A673 (cell line): Measurements from ENCODE around the gene EXOG. TPM values are rescaled to one million over a fixed set of nuclear protein-coding genes. Genes with fewer than 3 reads are reported as not detected.

Experiments used
- BruUV-seq: library from RNA; stranded (reverse); fragments of 400-500 nt; replicated peaks from 2 replicates; lab custom pipeline; 2021; lab: Mats Ljungman, UMichigan
- CTCF ChIA-PET: fragments of 300-600 bp; sonication (Branson Sonifier 250); formaldehyde crosslinking; loops from one replicate; lab custom pipeline; 2022; ENCODE audit warnings: antibody characterized with exemption; lab: Charles Lee
- POLR2A ChIA-PET: fragments of 300-600 bp; sonication (Branson Sonifier 250); formaldehyde crosslinking; loops from one replicate; lab custom pipeline; 2022; ENCODE audit warnings: antibody characterized with exemption; ENCODE audit not compliant: low non-redundant PET; lab: Charles Lee
- DNase-seq: peaks from one replicate; pipeline ENCODE4 v3.0.0-alpha.2; 2015; ENCODE audit warnings: low spot score
- H3K27ac ChIP-seq: fragments of 200-600 bp; sonication (generic); 2 replicates; pipeline ENCODE4 v1.5.1; 2016; ENCODE audit warnings: mixed run types, low read depth, mild to moderate bottlenecking, mixed read lengths, antibody characterized with exemption, low read length; ENCODE audit not compliant: poor library complexity, severe bottlenecking
- H3K27me3 ChIP-seq: fragments of 200-600 bp; sonication (generic); replicated peaks from 2 replicates; pipeline ENCODE4 v1.6.1; 2017; ENCODE audit warnings: mixed run types, low read depth, mild to moderate bottlenecking, mixed read lengths, antibody characterized with exemption, low read length; ENCODE audit not compliant: insufficient read depth, poor library complexity
- H3K36me3 ChIP-seq: fragments of 200-600 bp; sonication (generic); 2 replicates; pipeline ENCODE4 v1.6.1; 2016; ENCODE audit warnings: mixed run types, mild to moderate bottlenecking, mixed read lengths, antibody characterized with exemption, low read length; ENCODE audit not compliant: insufficient read depth, poor library complexity, severe bottlenecking
- H3K4me1 ChIP-seq: fragments of 200-600 bp; sonication (generic); 2 replicates; pipeline ENCODE4 v1.6.1; 2017; ENCODE audit warnings: mixed run types, mild to moderate bottlenecking, mixed read lengths, antibody characterized with exemption, low read length; ENCODE audit not compliant: insufficient read depth, poor library complexity, severe bottlenecking
- H3K4me3 ChIP-seq: fragments of 200-600 bp; sonication (generic); 2 replicates; pipeline ENCODE4 v1.5.1; 2016; ENCODE audit warnings: low read depth, mixed run types, mild to moderate bottlenecking, mixed read lengths, low read length; ENCODE audit not compliant: poor library complexity, severe bottlenecking
- H3K9me3 ChIP-seq: fragments of 200-600 bp; sonication (generic); 2 replicates; pipeline ENCODE4 v1.6.1; 2016; ENCODE audit warnings: mixed run types, low read depth, mild to moderate bottlenecking, mixed read lengths, antibody characterized with exemption, low read length; ENCODE audit not compliant: poor library complexity, severe bottlenecking
- CTCF ChIP-seq: fragments of 300-800, 200-600 bp; sonication (generic); conservative IDR thresholded peaks from 2 replicates; pipeline ENCODE4 v1.5.1; 2017; ENCODE audit warnings: low read depth, mild to moderate bottlenecking, antibody characterized with exemption, low read length, moderate library complexity, mixed read lengths
- EZH2 ChIP-seq: fragments of 200-600 bp; sonication (generic); IDR thresholded peaks from 2 replicates; pipeline ENCODE4 v1.6.1; 2017; ENCODE audit warnings: borderline replicate concordance, low read depth, mild to moderate bottlenecking, mixed read lengths, antibody characterized with exemption, low read length; ENCODE audit not compliant: poor library complexity, severe bottlenecking
- intact Hi-C: fragments of 100-400 bp; cut with micrococcal nuclease; formaldehyde crosslinking; loops from one replicate; pipeline ENCODE4 v1.10.0; 2022; ENCODE audit not compliant: unreplicated experiment
- total RNA-seq: library from RNA; stranded (reverse); gene quantifications from 2 replicates; pipeline ENCODE4 v1.2.3, GENCODE V29; 2021

The EXOG gene
- total RNA-seq, 1 experiment from 2014 or later, result 12.4 TPM

DNA sequence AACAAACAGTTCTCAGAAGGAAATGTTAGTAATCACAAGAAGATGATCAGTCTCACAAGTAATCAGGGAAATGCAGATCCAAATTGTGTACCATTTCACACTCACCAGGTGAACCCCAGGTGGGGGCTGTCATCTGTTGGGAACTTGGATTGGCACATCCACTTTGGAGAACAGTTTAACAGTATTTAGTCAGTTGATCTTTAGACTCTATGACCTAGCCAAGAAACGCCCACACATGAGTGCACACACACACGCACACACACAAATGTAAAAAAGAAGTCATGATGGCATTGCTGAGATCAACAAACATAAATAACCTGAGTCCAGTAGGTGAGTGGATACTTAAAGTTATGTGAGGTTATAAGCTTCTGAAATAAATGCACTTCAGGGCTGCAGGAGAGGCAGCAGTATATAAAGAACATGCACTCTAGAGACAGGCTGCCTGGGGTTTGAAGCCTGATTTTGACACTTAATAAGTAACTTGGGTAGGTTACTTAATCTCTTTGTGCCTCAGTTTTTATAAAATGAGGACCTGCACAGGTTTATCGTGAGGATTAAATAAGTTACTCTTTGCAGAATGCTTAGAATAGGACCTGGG lies 24.8 kb upstream of the EXOG start:
- DNase-seq, result no peak
- POLR2A ChIA-PET, result no interaction called here
- intact Hi-C loops, result no loop called here
- TF ChIP-seq EZH2 (no peak), CTCF (no peak)
- Histone ChIP-seq H3K36me3 (no peaks in the 10 kb centered on the region), H3K4me1 (no peaks in the 10 kb centered on the region), H3K4me3 (no peak overlapping the region), H3K9me3 (peaks cover 5% of the 10 kb centered on the region), H3K27me3 (no peaks in the 10 kb centered on the region), H3K27ac (no peak overlapping the region)
- no TSS peak for BruUV-seq
- CTCF ChIA-PET, result no interaction called here

- POLR2A ChIA-PET, result no interaction called here
Measured at GRCh38 chr3:38472342-38472741, 23.8 kb upstream of the EXOG start.

GRCh38 chr3:38473229-38473628 lies 22.9 kb upstream of the EXOG start:
- Histone ChIP-seq H3K4me1 (no peaks in the 10 kb centered on the region), H3K36me3 (no peaks in the 10 kb centered on the region), H3K4me3 (no peak overlapping the region), H3K27me3 (no peaks in the 10 kb centered on the region), H3K9me3 (peaks cover 5% of the 10 kb centered on the region), H3K27ac (no peak overlapping the region)
- intact Hi-C loops, result no loop called here
- BruUV-seq, result no TSS peak
- no peak for DNase-seq
- POLR2A ChIA-PET, result no interaction called here
- CTCF ChIA-PET, result no interaction called here
- TF ChIP-seq EZH2 (no peak), CTCF (no peak)

More at GRCh38 chr3:38472342-38472741, 23.8 kb upstream of the EXOG start:
- TF ChIP-seq CTCF (no peak), EZH2 (no peak)
- Histone ChIP-seq H3K4me1 (no peaks in the 10 kb centered on the region), H3K27ac (no peak overlapping the region), H3K36me3 (no peaks in the 10 kb centered on the region), H3K9me3 (peaks cover 5% of the 10 kb centered on the region), H3K27me3 (no peaks in the 10 kb centered on the region), H3K4me3 (no peak overlapping the region)
- no peak for DNase-seq
- CTCF ChIA-PET, result no interaction called here
- intact Hi-C loops, result no loop called here
- BruUV-seq, result no TSS peak
